SK-N-SH (cell line): ENCODE data around the gene CHST11. TPM values are rescaled to one million over a fixed set of nuclear protein-coding genes. Genes with fewer than 3 reads are reported as not detected.

Experiments used
- CTCF ChIA-PET: fragments of 300-600, 350-600 bp; formaldehyde crosslinking; extraction: SDS; loops from one replicate; lab custom pipeline; 2021; lab: Yijun Ruan, JAX
- POLR2A ChIA-PET: fragments of 350-600 bp; sonication (Branson Sonifier 250); formaldehyde crosslinking; extraction: SDS; loops from one replicate; lab custom pipeline; 2020; ENCODE audit warnings: antibody characterized with exemption, inconsistent platforms; lab: Yijun Ruan, JAX
- DNase-seq: peaks from one replicate; pipeline ENCODE4 v3.0.0; 2012
- H2AFZ ChIP-seq: fragments of 200-600 bp; sonication (generic); 2 replicates; pipeline ENCODE4 v1.8.1; 2016; ENCODE audit warnings: antibody characterized with exemption, mild to moderate bottlenecking, low read depth
- H3F3A ChIP-seq: fragments of 200-600 bp; sonication (generic); replicated peaks from 2 replicates; pipeline ENCODE3; 2016; ENCODE audit warnings: antibody characterized with exemption, mild to moderate bottlenecking; ENCODE audit not compliant: insufficient read depth
- H3K27ac ChIP-seq, 2 experiments: fragments of 200-500 bp in 1 of 2; fragments of 200-600 bp in 1 of 2; sonication (Bioruptor generic) in 1 of 2; sonication (generic), shearing (Covaris generic) in 1 of 2; 2 replicates each; pipeline versions ENCODE4 v1.5.1 to v1.6.1; 2014 to 2016; ENCODE audit warnings: low read depth in 2 of 2, inconsistent platforms in 1 of 2, low read length in 1 of 2, mild to moderate bottlenecking in 1 of 2, mixed read lengths in 1 of 2
- H3K27me3 ChIP-seq: fragments of 200-600 bp; sonication (generic), shearing (Covaris generic); 2 replicates; pipeline ENCODE4 v1.6.1; 2016; ENCODE audit warnings: mixed run types; ENCODE audit not compliant: insufficient read depth
- H3K36me3 ChIP-seq, 2 experiments: fragments of 200-500 bp in 1 of 2; fragments of 200-600 bp in 1 of 2; sonication (Bioruptor generic) in 1 of 2; sonication (generic) in 1 of 2; replicated peaks in 1 of 2; 2 replicates each; pipeline versions ENCODE3 to v1.5.1; 2014 to 2016; ENCODE audit warnings: low read length in 1 of 2, mild to moderate bottlenecking in 1 of 2; ENCODE audit not compliant: insufficient read depth in 2 of 2, control insufficient read depth in 1 of 2
- H3K4me1 ChIP-seq, 2 experiments: fragments of 200-500 bp in 1 of 2; fragments of 200-600 bp in 1 of 2; sonication (Bioruptor generic) in 1 of 2; sonication (generic), shearing (Covaris generic) in 1 of 2; 2 replicates each; pipeline versions ENCODE4 v1.5.1 to v1.6.1; 2014 to 2016; ENCODE audit warnings: low read depth in 1 of 2, low read length in 1 of 2, mixed run types in 1 of 2; ENCODE audit not compliant: insufficient read depth in 2 of 2, control insufficient read depth in 1 of 2
- H3K4me2 ChIP-seq: fragments of 200-600 bp; sonication (generic), shearing (Covaris generic); 2 replicates; pipeline ENCODE4 v1.6.1; 2017; ENCODE audit warnings: mixed run types
- H3K4me3 ChIP-seq, 2 experiments: fragments of 200-500 bp in 1 of 2; fragments of 200-600 bp in 1 of 2; sonication (Bioruptor generic) in 1 of 2; sonication (generic), shearing (Covaris generic) in 1 of 2; 2 replicates each; pipeline versions ENCODE4 v1.5.1 to v1.8.1; 2014 to 2016; ENCODE audit warnings: low read depth in 2 of 2, inconsistent platforms in 1 of 2, low read length in 1 of 2, mild to moderate bottlenecking in 1 of 2, mixed read lengths in 1 of 2, moderate library complexity in 1 of 2
- H3K79me2 ChIP-seq: fragments of 200-600 bp; sonication (generic); 2 replicates; pipeline ENCODE4 v1.8.1; 2017; ENCODE audit warnings: mild to moderate bottlenecking; ENCODE audit not compliant: insufficient read depth
- H3K9ac ChIP-seq: fragments of 200-600 bp; sonication (generic); 2 replicates; pipeline ENCODE4 v1.6.1; 2017; ENCODE audit warnings: mixed run types
- H3K9me2 ChIP-seq: fragments of 200-600 bp; sonication (generic); 2 replicates; pipeline ENCODE4 v1.6.1; 2017; ENCODE audit warnings: mixed run types
- H3K9me3 ChIP-seq: fragments of 200-600 bp; sonication (generic); 2 replicates; pipeline ENCODE4 v1.6.1; 2017; ENCODE audit warnings: mixed run types, mild to moderate bottlenecking, moderate library complexity
- H4K20me1 ChIP-seq: fragments of 200-600 bp; sonication (generic); 2 replicates; pipeline ENCODE4 v1.6.1; 2017; ENCODE audit warnings: mild to moderate bottlenecking, mixed run types; ENCODE audit not compliant: insufficient read depth
- EP300 ChIP-seq, 2 experiments: IDR thresholded peaks; 2 replicates each; pipeline versions ENCODE4 v1.4.0 to v1.6.1; 2012; ENCODE audit warnings: borderline replicate concordance in 1 of 2, low read depth in 1 of 2, low read length in 1 of 2
- FOSL2 ChIP-seq: IDR thresholded peaks from 2 replicates; pipeline ENCODE4 v1.4.0; 2012; ENCODE audit warnings: low read depth, mild to moderate bottlenecking, moderate library complexity, borderline replicate concordance
- FOXM1 ChIP-seq: IDR thresholded peaks from 2 replicates; pipeline ENCODE4 v1.4.0; 2012; ENCODE audit warnings: low read depth, mild to moderate bottlenecking
- GABPA ChIP-seq: IDR thresholded peaks from 2 replicates; pipeline ENCODE4 v1.4.0; 2012; ENCODE audit warnings: low read depth, mild to moderate bottlenecking
- JUND ChIP-seq: IDR thresholded peaks from 2 replicates; pipeline ENCODE4 v1.4.0; 2012
- NFIC ChIP-seq: IDR thresholded peaks from 2 replicates; pipeline ENCODE4 v1.4.0; 2012; ENCODE audit warnings: borderline replicate concordance
- RAD21 ChIP-seq: IDR thresholded peaks from 2 replicates; pipeline ENCODE4 v1.6.1; 2012; ENCODE audit warnings: mild to moderate bottlenecking, low read length
- RCOR1 ChIP-seq: fragments of 150-350 bp; IDR thresholded peaks from 2 replicates; pipeline ENCODE4 v1.6.1; 2017; ENCODE audit warnings: antibody characterized with exemption, low read length
- SIN3A ChIP-seq: IDR thresholded peaks from 2 replicates; pipeline ENCODE4 v1.6.1; 2012; ENCODE audit warnings: low read depth, mild to moderate bottlenecking, low read length, moderate library complexity, borderline replicate concordance
- TAF1 ChIP-seq: IDR thresholded peaks from 2 replicates; pipeline ENCODE4 v1.6.1; 2012; ENCODE audit warnings: low read depth, mild to moderate bottlenecking, low read length, moderate library complexity, borderline replicate concordance
- TCF12 ChIP-seq: IDR thresholded peaks from 2 replicates; pipeline ENCODE4 v1.4.0; 2012
- TEAD4 ChIP-seq: IDR thresholded peaks from 2 replicates; pipeline ENCODE4 v1.4.0; 2012; ENCODE audit warnings: mild to moderate bottlenecking, borderline replicate concordance; ENCODE audit not compliant: insufficient read depth
- WGBS: methylation state at CpG from one replicate; pipeline ENCODE4 v1.1.6; 2017; ENCODE audit warnings: low lambda C conversion rate; 5-methylcytosine and 5-hydroxymethylcytosine counted together
- polyA plus RNA-seq, 3 experiments: library from polyadenylated mRNA; depleted of rRNA; stranded (reverse); fragments of >200 nt; gene quantifications; 2 replicates each; pipeline ENCODE4 v1.2.3, GENCODE V29; 2012
- TF ChIP-seq, protein P1 (sequence below): fragments of 150-350 bp; IDR thresholded peaks from 2 replicates; pipeline ENCODE4 v1.6.1; 2016; ENCODE audit warnings: mild to moderate bottlenecking, low read depth, low read length
- TF ChIP-seq, protein P2 (sequence below): IDR thresholded peaks from 2 replicates; pipeline ENCODE4 v1.4.0; 2012; ENCODE audit warnings: low read depth, borderline replicate concordance
- TF ChIP-seq, protein P3 (sequence below): IDR thresholded peaks from 2 replicates; pipeline ENCODE4; 2012

Gene CHST11
- polyA plus RNA-seq, 1 of the 3 experiments (the other 2 are of a cell fraction): 18.6 TPM

DNA sequence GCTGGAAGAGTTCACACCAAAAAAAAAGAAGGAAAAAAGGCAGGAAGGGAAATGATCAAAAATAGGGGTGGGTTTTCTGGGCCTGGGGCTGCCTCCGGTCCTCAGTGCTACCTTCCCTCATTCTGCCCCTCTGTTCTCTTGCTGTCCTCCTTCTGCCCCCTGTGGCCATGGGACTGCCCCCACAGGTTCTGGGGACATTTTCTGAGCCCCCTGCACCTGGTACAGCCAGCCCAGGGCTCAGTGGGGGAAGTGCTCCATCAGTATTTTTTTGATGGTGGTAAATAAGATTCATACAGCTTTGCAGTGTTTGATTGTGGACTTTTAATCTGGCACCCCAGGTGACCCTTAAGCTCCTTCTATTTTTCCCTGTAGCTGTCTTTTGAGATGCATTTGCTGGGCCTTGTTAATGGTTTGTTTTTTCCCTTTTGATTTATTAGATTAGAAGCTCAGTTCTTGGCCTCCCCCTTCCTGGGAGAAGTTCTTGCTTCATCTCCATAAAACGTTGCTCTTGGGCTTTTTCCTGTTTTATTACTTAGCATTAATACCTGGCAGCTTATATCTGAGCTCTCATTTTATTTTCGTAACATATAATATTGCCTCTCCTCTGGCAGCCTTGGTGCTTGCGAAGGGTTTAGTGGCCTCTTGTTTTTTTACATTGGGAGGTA is 43.1 kb downstream of the CHST11 start (continued):
- TF ChIP-seq TEAD4 (no peak), EP300 (IDR thresholded peaks at IDR 0.05; ENCODE audit: borderline replicate concordance in 1 of 2, low read depth in 1 of 2, low read length in 1 of 2) (no peak), TAF1 (no peak), NFIC (no peak), SIN3A (no peak), FOXM1 (no peak), JUND (no peak)
- TF ChIP-seq, protein P1, sequence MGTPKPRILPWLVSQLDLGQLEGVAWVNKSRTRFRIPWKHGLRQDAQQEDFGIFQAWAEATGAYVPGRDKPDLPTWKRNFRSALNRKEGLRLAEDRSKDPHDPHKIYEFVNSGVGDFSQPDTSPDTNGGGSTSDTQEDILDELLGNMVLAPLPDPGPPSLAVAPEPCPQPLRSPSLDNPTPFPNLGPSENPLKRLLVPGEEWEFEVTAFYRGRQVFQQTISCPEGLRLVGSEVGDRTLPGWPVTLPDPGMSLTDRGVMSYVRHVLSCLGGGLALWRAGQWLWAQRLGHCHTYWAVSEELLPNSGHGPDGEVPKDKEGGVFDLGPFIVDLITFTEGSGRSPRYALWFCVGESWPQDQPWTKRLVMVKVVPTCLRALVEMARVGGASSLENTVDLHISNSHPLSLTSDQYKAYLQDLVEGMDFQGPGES: no peak

DNA sequence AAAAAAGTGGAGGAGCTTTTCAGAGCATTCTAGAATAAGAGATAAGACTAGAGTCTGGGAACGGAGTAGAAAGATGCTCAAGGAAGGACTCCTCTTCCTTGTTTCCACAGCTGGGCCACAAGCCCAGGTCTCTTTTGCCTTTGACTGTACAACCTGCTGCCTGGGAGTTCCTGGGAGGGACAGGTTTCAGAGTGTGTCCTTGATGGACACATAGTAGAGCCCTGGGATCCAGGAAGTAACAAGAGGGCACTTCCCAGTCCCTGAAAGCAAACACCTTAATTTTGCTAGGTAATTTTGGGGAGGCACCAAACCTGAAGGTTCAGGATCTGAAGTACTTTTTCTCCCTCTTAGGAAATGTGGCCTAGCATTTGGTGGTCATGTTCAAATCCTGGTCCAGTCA is 44.4 kb downstream of the CHST11 start:
- DNase-seq: no peak
- Histone ChIP-seq H3K4me3 (no peak overlapping the region), H3K9me3 (no peaks in the 10 kb centered on the region), H3K79me2 (no peaks in the 10 kb centered on the region), H3K36me3 (no peaks in the 10 kb centered on the region), H2AFZ (no peak overlapping the region), H3K9me2 (no peaks in the 10 kb centered on the region), H3K27ac (no peak overlapping the region), H4K20me1 (0 out of 2 replicates have a peak, but pooled peaks cover 4% of the 10 kb centered on the region), H3K4me1 (peaks cover 0 to 31% of the 10 kb centered on the region in 2 experiments; a peak in 2 of 4 replicates), H3K4me2 (no peak overlapping the region), H3K27me3 (no peaks in the 10 kb centered on the region), H3K9ac (no peak overlapping the region), H3F3A (no peaks in the 10 kb centered on the region)
- 85% methylated on average over 1 of the region's 1 CpG for WGBS
- CTCF ChIA-PET: interaction anchor here (0.6 to 3.2 kb wide), 5 partner anchors 13 to 376 kb away, joined by 3 to 10 read pairs (median 3); partner anchors contain the start of gene CHST11
- POLR2A ChIA-PET: no interaction called here
- TF ChIP-seq SIN3A (no peak), FOXM1 (no peak), TCF12 (no peak), RCOR1 (no peak), FOSL2 (no peak), GABPA (no peak), EP300 (IDR thresholded peaks at IDR 0.05; ENCODE audit: borderline replicate concordance in 1 of 2, low read depth in 1 of 2, low read length in 1 of 2) (no peak), RAD21 (no peak)
- TF ChIP-seq, protein P2, sequence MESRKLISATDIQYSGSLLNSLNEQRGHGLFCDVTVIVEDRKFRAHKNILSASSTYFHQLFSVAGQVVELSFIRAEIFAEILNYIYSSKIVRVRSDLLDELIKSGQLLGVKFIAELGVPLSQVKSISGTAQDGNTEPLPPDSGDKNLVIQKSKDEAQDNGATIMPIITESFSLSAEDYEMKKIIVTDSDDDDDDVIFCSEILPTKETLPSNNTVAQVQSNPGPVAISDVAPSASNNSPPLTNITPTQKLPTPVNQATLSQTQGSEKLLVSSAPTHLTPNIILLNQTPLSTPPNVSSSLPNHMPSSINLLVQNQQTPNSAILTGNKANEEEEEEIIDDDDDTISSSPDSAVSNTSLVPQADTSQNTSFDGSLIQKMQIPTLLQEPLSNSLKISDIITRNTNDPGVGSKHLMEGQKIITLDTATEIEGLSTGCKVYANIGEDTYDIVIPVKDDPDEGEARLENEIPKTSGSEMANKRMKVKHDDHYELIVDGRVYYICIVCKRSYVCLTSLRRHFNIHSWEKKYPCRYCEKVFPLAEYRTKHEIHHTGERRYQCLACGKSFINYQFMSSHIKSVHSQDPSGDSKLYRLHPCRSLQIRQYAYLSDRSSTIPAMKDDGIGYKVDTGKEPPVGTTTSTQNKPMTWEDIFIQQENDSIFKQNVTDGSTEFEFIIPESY: no peak
- TF ChIP-seq, protein P3, sequence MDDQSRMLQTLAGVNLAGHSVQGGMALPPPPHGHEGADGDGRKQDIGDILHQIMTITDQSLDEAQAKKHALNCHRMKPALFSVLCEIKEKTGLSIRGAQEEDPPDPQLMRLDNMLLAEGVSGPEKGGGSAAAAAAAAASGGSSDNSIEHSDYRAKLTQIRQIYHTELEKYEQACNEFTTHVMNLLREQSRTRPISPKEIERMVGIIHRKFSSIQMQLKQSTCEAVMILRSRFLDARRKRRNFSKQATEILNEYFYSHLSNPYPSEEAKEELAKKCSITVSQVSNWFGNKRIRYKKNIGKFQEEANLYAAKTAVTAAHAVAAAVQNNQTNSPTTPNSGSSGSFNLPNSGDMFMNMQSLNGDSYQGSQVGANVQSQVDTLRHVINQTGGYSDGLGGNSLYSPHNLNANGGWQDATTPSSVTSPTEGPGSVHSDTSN: no peak
